GM23338 (cell line): ENCODE measurements around the gene TYRP1. TPM values are rescaled to one million over a fixed set of nuclear protein-coding genes. Genes with fewer than 3 reads are reported as not detected.

Source experiments
- ATAC-seq: fragments of 200-7000 bp; cut with Tn5 transposase; 3 replicates; pipeline ENCODE4 v1.9.1; 2020
- DNase-seq: peaks from one replicate; pipeline ENCODE4 v3.0.0-alpha.2; 2015; ENCODE audit warnings: low spot score
- H2AFZ ChIP-seq: fragments of 200-600 bp; sonication (generic); 2 replicates; pipeline ENCODE4 v1.8.0; 2016; ENCODE audit warnings: antibody characterized with exemption, mild to moderate bottlenecking, moderate library complexity
- H3F3A ChIP-seq: fragments of 200-600 bp; sonication (generic); replicated peaks from 2 replicates; pipeline ENCODE4 v1.8.0; 2017; ENCODE audit warnings: antibody characterized with exemption, mixed run types, low read depth
- H3K27ac ChIP-seq: fragments of 200-600 bp; sonication (generic); 2 replicates; pipeline ENCODE4 v1.6.1; 2016; ENCODE audit warnings: low read depth
- H3K27me3 ChIP-seq: fragments of 200-600 bp; sonication (generic); 2 replicates; pipeline ENCODE4 v1.8.0; 2016; ENCODE audit warnings: mild to moderate bottlenecking, mixed run types, moderate library complexity; ENCODE audit not compliant: insufficient read depth
- H3K36me3 ChIP-seq: fragments of 200-600 bp; sonication (generic); 2 replicates; pipeline ENCODE4 v1.8.0; 2016; ENCODE audit warnings: mild to moderate bottlenecking; ENCODE audit not compliant: insufficient read depth
- H3K4me1 ChIP-seq: fragments of 200-600 bp; sonication (generic); 2 replicates; pipeline ENCODE4 v1.8.0; 2016; ENCODE audit warnings: mild to moderate bottlenecking, moderate library complexity; ENCODE audit not compliant: insufficient read depth
- H3K4me2 ChIP-seq: fragments of 200-600 bp; sonication (generic); 2 replicates; pipeline ENCODE4 v1.7.1; 2017; ENCODE audit warnings: mixed run types
- H3K4me3 ChIP-seq: fragments of 200-600 bp; sonication (generic); 2 replicates; pipeline ENCODE4 v1.6.1; 2016; ENCODE audit warnings: mixed run types
- H3K79me2 ChIP-seq: fragments of 200-600 bp; sonication (generic); replicated peaks from 2 replicates; pipeline ENCODE4 v1.8.0; 2017; ENCODE audit warnings: mild to moderate bottlenecking; ENCODE audit not compliant: insufficient read depth
- H3K9me2 ChIP-seq: fragments of 200-600 bp; sonication (generic); 2 replicates; pipeline ENCODE4 v1.8.0; 2017; ENCODE audit not compliant: insufficient read depth
- H4K20me1 ChIP-seq: fragments of 200-600 bp; sonication (generic); replicated peaks from 2 replicates; pipeline ENCODE4 v1.8.0; 2017; ENCODE audit warnings: mild to moderate bottlenecking; ENCODE audit not compliant: insufficient read depth
- H3K27ac Mint-ChIP-seq: 2 replicates; pipeline ENCODE4 v1.8.0; 2020; ENCODE audit warnings: inconsistent platforms, mild to moderate bottlenecking, moderate library complexity, mixed read lengths
- H3K27me3 Mint-ChIP-seq: 3 replicates; pipeline ENCODE4 v1.8.0; 2022; ENCODE audit warnings: low read depth, mild to moderate bottlenecking, moderate library complexity, mixed read lengths, inconsistent platforms; ENCODE audit not compliant: insufficient read depth, poor library complexity
- H3K36me3 Mint-ChIP-seq: 3 replicates; pipeline ENCODE4 v1.8.0; 2021; ENCODE audit warnings: low read depth, mild to moderate bottlenecking, inconsistent platforms, moderate library complexity, mixed read lengths
- H3K4me1 Mint-ChIP-seq: 3 replicates; pipeline ENCODE4 v1.8.0; 2020; ENCODE audit warnings: mild to moderate bottlenecking, inconsistent platforms, mixed read lengths
- H3K4me3 Mint-ChIP-seq: 3 replicates; pipeline ENCODE4 v1.8.0; 2021; ENCODE audit warnings: moderate library complexity, mild to moderate bottlenecking, inconsistent platforms, mixed read lengths
- H3K9me3 Mint-ChIP-seq: 3 replicates; pipeline ENCODE4 v1.8.0; 2020; ENCODE audit warnings: moderate library complexity, mild to moderate bottlenecking, inconsistent platforms, mixed read lengths
- CREB1 ChIP-seq: fragments of 250-450 bp; sonication (Bioruptor Pico); IDR thresholded peaks from 2 replicates; pipeline ENCODE4 v1.5.0; 2020; ENCODE audit warnings: low read depth, mild to moderate bottlenecking, moderate library complexity
- CTCF ChIP-seq, 2 experiments: fragments of 200-600 bp in 1 of 2; sonication (generic) in 1 of 2; conservative IDR thresholded peaks; 2 replicates each; pipeline versions ENCODE4 v1.5.1 to v1.6.1; 2016 to 2017; ENCODE audit warnings: antibody characterized with exemption in 2 of 2, low read depth in 2 of 2, mild to moderate bottlenecking in 2 of 2, moderate library complexity in 1 of 2
- EZH2 ChIP-seq: fragments of 200-600 bp; sonication (generic); IDR thresholded peaks from one replicate; pipeline ENCODE4 v1.8.0; 2017; ENCODE audit warnings: antibody characterized with exemption, mild to moderate bottlenecking, low read depth; ENCODE audit not compliant: unreplicated experiment
- NANOG ChIP-seq: IDR thresholded peaks from 2 replicates; pipeline ENCODE4 v1.6.1; 2016; ENCODE audit warnings: antibody characterized with exemption, borderline replicate concordance
- POLR2AphosphoS5 ChIP-seq: IDR thresholded peaks from 2 replicates; pipeline ENCODE4 v1.6.1; 2016; ENCODE audit warnings: antibody characterized with exemption, low read depth
- REST ChIP-seq: IDR thresholded peaks from one replicate; pipeline ENCODE4 v1.6.1; 2018; ENCODE audit warnings: antibody characterized with exemption; ENCODE audit not compliant: unreplicated experiment
- STAT1 ChIP-seq: IDR thresholded peaks from one replicate; pipeline ENCODE4 v1.6.1; 2016; ENCODE audit warnings: antibody characterized with exemption; ENCODE audit not compliant: unreplicated experiment
- ZNF114 ChIP-seq: fragments of 250-450 bp; sonication (Bioruptor Pico); IDR thresholded peaks from 2 replicates; pipeline ENCODE4 v1.5.0; 2020; ENCODE audit warnings: mild to moderate bottlenecking, moderate library complexity
- polyA plus RNA-seq: library from polyadenylated mRNA; unstranded; fragments of >200 nt; fragmentation: Nextera tagmentation; extraction: Ambion mirVana; gene quantifications from 2 replicates; pipeline ENCODE4 v1.2.1, GENCODE V29; 2016
- total RNA-seq: library from RNA; depleted of rRNA; stranded (reverse); fragments of >200 nt; shearing (Covaris generic); gene quantifications from 2 replicates; pipeline ENCODE4 v1.2.3, GENCODE V29; 2014

TYRP1 gene
- total and polyA plus RNA-seq, 2 experiments from 2014 or later: not detected

GRCh38 chr9:12715268-12715667, 22.1 kb downstream of the TYRP1 start:
- no peaks in the 10 kb centered on the region for H3K79me2 ChIP-seq
- H3K9me3 Mint-ChIP-seq: no peaks in the 10 kb centered on the region
- ATAC-seq (no peak), DNase-seq (no peak)
- no peaks in the 10 kb centered on the region for H3K36me3 ChIP-seq
- H3K4me3 ChIP-seq: no peak overlapping the region
- H3K4me3 Mint-ChIP-seq: no peak overlapping the region
- no peaks in the 10 kb centered on the region for H3K36me3 Mint-ChIP-seq
- H3K27ac Mint-ChIP-seq: no peak overlapping the region
- H3K4me1 ChIP-seq: peaks cover 5% of the 10 kb centered on the region; the same call in 1 of the 2 replicates
- TF ChIP-seq STAT1 (no peak), CREB1 (CRISPR knock-in tag) (no peak), REST (no peak), EZH2 (no peak)
- peaks cover 12% of the 10 kb centered on the region for H3K4me1 Mint-ChIP-seq
- H4K20me1 ChIP-seq: no peaks in the 10 kb centered on the region
- H3K9me2 ChIP-seq: no peaks in the 10 kb centered on the region
- H3K4me2 ChIP-seq: no peak overlapping the region
- H2AFZ ChIP-seq: no peak overlapping the region
- no peak overlapping the region for H3K27ac ChIP-seq
- H3K27me3 Mint-ChIP-seq: no peaks in the 10 kb centered on the region
- H3K27me3 ChIP-seq: no peaks in the 10 kb centered on the region
- H3F3A ChIP-seq: no peaks in the 10 kb centered on the region

DNA sequence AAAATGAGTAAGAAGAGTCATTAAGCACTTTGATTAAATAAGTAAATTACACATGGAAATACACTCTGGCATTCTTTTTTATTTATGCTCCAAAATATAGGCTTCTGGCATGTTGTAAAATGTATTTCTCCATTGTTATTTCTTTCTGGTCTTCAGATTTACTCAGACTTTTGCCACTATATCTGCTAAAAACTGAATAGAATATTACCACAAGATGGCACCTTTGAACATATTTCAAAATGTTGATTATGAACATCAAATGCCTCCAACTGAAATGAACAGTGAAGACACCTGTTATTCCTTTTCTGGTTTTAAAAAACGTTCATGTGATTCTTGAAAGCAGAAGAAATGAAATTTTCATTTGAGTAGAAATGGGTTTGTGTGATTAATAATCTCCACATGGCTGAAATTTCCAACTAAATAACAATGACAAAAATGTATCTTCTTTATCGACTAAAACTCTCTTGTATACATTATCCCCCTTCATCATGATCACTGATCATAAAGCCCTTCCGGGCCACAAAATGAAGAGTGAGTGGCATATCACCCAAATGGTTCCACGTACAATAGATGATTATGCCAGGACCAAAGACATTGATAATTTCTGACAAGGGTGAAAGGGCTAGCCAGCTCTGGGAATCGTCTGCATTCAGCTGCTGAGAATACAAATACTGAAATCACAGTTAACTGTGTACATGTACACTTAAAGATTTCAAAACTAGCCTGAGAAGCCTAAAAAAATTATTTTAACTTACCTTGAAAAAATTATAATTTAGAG, 23.8 kb downstream of the TYRP1 start:
- H3K9me3 Mint-ChIP-seq: no peaks in the 10 kb centered on the region
- H3K36me3 Mint-ChIP-seq: no peaks in the 10 kb centered on the region
- Histone ChIP-seq H3K9me2 (no peaks in the 10 kb centered on the region), H3K27me3 (no peaks in the 10 kb centered on the region), H2AFZ (no peak overlapping the region), H3K27ac (no peak overlapping the region), H3K4me2 (no peak overlapping the region), H3K79me2 (no peaks in the 10 kb centered on the region), H3F3A (no peaks in the 10 kb centered on the region), H3K4me1 (peaks cover 5% of the 10 kb centered on the region; the same call in 1 of the 2 replicates), H3K36me3 (no peaks in the 10 kb centered on the region), H3K4me3 (no peak overlapping the region), H4K20me1 (no peaks in the 10 kb centered on the region)
- peaks cover 12% of the 10 kb centered on the region for H3K4me1 Mint-ChIP-seq
- H3K27me3 Mint-ChIP-seq: peaks cover 2% of the 10 kb centered on the region
- no peak overlapping the region for H3K27ac Mint-ChIP-seq
- H3K4me3 Mint-ChIP-seq: no peak overlapping the region
- DNase-seq: no peak
- ATAC-seq: no peak
- TF ChIP-seq NANOG: no peak
- TF ChIP-seq CREB1 (CRISPR knock-in tag): no peak
- no peak for TF ChIP-seq CTCF (conservative IDR thresholded peaks at IDR 0.05; ENCODE audit: low read depth in 2 of 2)
- TF ChIP-seq POLR2AphosphoS5: no peak
- TF ChIP-seq ZNF114 (CRISPR knock-in tag): no peak
- TF ChIP-seq REST: no peak
